ENCODE data around the gene MAP1LC3B. TPM values are rescaled to one million over a fixed set of nuclear protein-coding genes. Genes with fewer than 3 reads are reported as not detected.

MAP1LC3B gene
- 100 to 1,000 TPM; 175 to 297 (median 190) TPM for polyA plus RNA-seq

GRCh38 chr16:87391950-87392820 lies at the start of gene MAP1LC3B:
Gene MAP1LC3B (plus strand): TSS chr16:87392336. CDS start chr16:87392428, 92 bp downstream.
- peak within 1 kb of the TSS; percentile 90 to 95 (median 90) for H3K4me3 Mint-ChIP-seq
- DNase-seq = peak; percentile 100
- peak within 1 kb of the TSS; percentile 92 to 97 (median 95) for H3K27ac Mint-ChIP-seq
- peaks cover 7 to 26% (median 10%) of the 10 kb centered on the region in 3 donors for H3K27me3 Mint-ChIP-seq (ENCODE audit: low read depth in 3 of 3)
- H3K9me3 Mint-ChIP-seq = no peaks in the 10 kb centered on the region
- H3K36me3 Mint-ChIP-seq = no peaks in the 10 kb centered on the region
- H3K4me1 Mint-ChIP-seq = peaks cover 57 to 63% of the 10 kb centered on the region in 2 donors

- no peak for DNase-seq
- Mint-ChIP-seq H3K9me3 (no peaks in the 10 kb centered on the region), H3K27me3 (ENCODE audit: low read depth in 3 of 3) (peaks cover 0 to 8% (median 2%) of the 10 kb centered on the region in 3 donors), H3K27ac (peak overlapping the region in 1 of 6 donors; percentile 29), H3K4me1 (peaks cover 11 to 12% of the 10 kb centered on the region in 2 donors), H3K36me3 (peaks cover 3 to 21% (median 13%) of the 10 kb centered on the region in 3 donors), H3K4me3 (no peak overlapping the region)
Observed at GRCh38 chr16:87342504-87342903, 49.6 kb upstream of the MAP1LC3B start.

GRCh38 chr16:87342978-87343752 lies 49.0 kb upstream of the MAP1LC3B start:
- Mint-ChIP-seq H3K36me3 (peaks cover 0 to 21% (median 13%) of the 10 kb centered on the region in 3 donors), H3K27ac (peak overlapping the region in 1 of 6 donors; percentile 29), H3K9me3 (no peaks in the 10 kb centered on the region), H3K4me3 (no peak overlapping the region), H3K4me1 (peaks cover 10 to 11% of the 10 kb centered on the region in 2 donors), H3K27me3 (ENCODE audit: low read depth in 3 of 3) (peaks cover 0 to 8% (median 2%) of the 10 kb centered on the region in 3 donors)
- no peak for DNase-seq

GRCh38 chr16:87343753-87344050 lies 48.4 kb upstream of the MAP1LC3B start:
- Mint-ChIP-seq H3K4me1 (peaks cover 10 to 11% of the 10 kb centered on the region in 2 donors), H3K27me3 (ENCODE audit: low read depth in 3 of 3) (peaks cover 0 to 6% (median 2%) of the 10 kb centered on the region in 3 donors), H3K27ac (peak overlapping the region in 4 of 6 donors; percentile 20 to 65 (median 42)), H3K36me3 (peaks cover 0 to 20% (median 12%) of the 10 kb centered on the region in 3 donors), H3K4me3 (peak overlapping the region in 2 of 5 donors; percentile 32 to 40), H3K9me3 (no peaks in the 10 kb centered on the region)
- DNase-seq = no peak

- H3K36me3 Mint-ChIP-seq = peaks cover 0 to 14% (median 8%) of the 10 kb centered on the region in 3 donors
- peak overlapping the region in 2 of 5 donors; percentile 32 to 40 for H3K4me3 Mint-ChIP-seq
- DNase-seq = no peak
- peak overlapping the region in 3 of 6 donors; percentile 37 to 65 (median 56) for H3K27ac Mint-ChIP-seq
- H3K9me3 Mint-ChIP-seq = no peaks in the 10 kb centered on the region
- H3K4me1 Mint-ChIP-seq = peaks cover 9 to 10% of the 10 kb centered on the region in 2 donors
- H3K27me3 Mint-ChIP-seq (ENCODE audit: low read depth in 3 of 3) = peaks cover 0 to 4% (median 2%) of the 10 kb centered on the region in 3 donors
Observed at GRCh38 chr16:87344165-87344930, 47.8 kb upstream of the MAP1LC3B start.

GRCh38 chr16:87344931-87345631 lies 47.1 kb upstream of the MAP1LC3B start:
- Mint-ChIP-seq H3K9me3 (no peaks in the 10 kb centered on the region), H3K27ac (peak overlapping the region; percentile 55 to 96 (median 90)), H3K27me3 (ENCODE audit: low read depth in 3 of 3) (peaks cover 0 to 2% (median 2%) of the 10 kb centered on the region in 3 donors), H3K4me3 (peak overlapping the region in 4 of 5 donors; percentile 65 to 82 (median 71)), H3K4me1 (peaks cover 9 to 10% of the 10 kb centered on the region in 2 donors), H3K36me3 (peaks cover 0 to 13% (median 8%) of the 10 kb centered on the region in 3 donors)
- DNase-seq = peak; percentile 42 to 48 (median 43)

- H3K36me3 Mint-ChIP-seq = peaks cover 0 to 13% (median 8%) of the 10 kb centered on the region in 3 donors
- no peaks in the 10 kb centered on the region for H3K9me3 Mint-ChIP-seq
- peak overlapping the region; percentile 44 to 96 (median 90) for H3K27ac Mint-ChIP-seq
- DNase-seq = no peak
- peak overlapping the region in 3 of 5 donors; percentile 65 to 82 (median 72) for H3K4me3 Mint-ChIP-seq
- H3K27me3 Mint-ChIP-seq (ENCODE audit: low read depth in 3 of 3) = peaks cover 0 to 2% (median 2%) of the 10 kb centered on the region in 3 donors
- peaks cover 6 to 10% of the 10 kb centered on the region in 2 donors for H3K4me1 Mint-ChIP-seq
Observed at GRCh38 chr16:87345726-87346424, 46.3 kb upstream of the MAP1LC3B start.

GRCh38 chr16:87346517-87347060 lies 45.5 kb upstream of the MAP1LC3B start:
- Mint-ChIP-seq H3K9me3 (no peaks in the 10 kb centered on the region), H3K4me1 (peaks cover 6 to 10% of the 10 kb centered on the region in 2 donors), H3K27ac (peak overlapping the region in 1 of 6 donors; percentile 5), H3K36me3 (peaks cover 0 to 13% (median 5%) of the 10 kb centered on the region in 3 donors), H3K27me3 (ENCODE audit: low read depth in 3 of 3) (peaks cover 0 to 2% (median 2%) of the 10 kb centered on the region in 3 donors), H3K4me3 (no peak overlapping the region)
- DNase-seq = no peak

- Mint-ChIP-seq H3K4me1 (peaks cover 6 to 10% of the 10 kb centered on the region in 2 donors), H3K9me3 (no peaks in the 10 kb centered on the region), H3K27ac (no peak overlapping the region), H3K27me3 (ENCODE audit: low read depth in 3 of 3) (peaks cover 0 to 2% (median 2%) of the 10 kb centered on the region in 3 donors), H3K36me3 (peaks cover 0 to 10% (median 5%) of the 10 kb centered on the region in 3 donors), H3K4me3 (no peak overlapping the region)
- no peak for DNase-seq
Observed at GRCh38 chr16:87347932-87348615, 44.1 kb upstream of the MAP1LC3B start.

- Mint-ChIP-seq H3K9me3 (no peaks in the 10 kb centered on the region), H3K4me3 (no peak overlapping the region), H3K36me3 (peaks cover 0 to 10% (median 5%) of the 10 kb centered on the region in 3 donors), H3K4me1 (peaks cover 7 to 10% of the 10 kb centered on the region in 2 donors), H3K27ac (no peak overlapping the region), H3K27me3 (ENCODE audit: low read depth in 3 of 3) (peaks cover 0 to 2% (median 2%) of the 10 kb centered on the region in 3 donors)
- no peak for DNase-seq
Observed at GRCh38 chr16:87348616-87349157, 43.4 kb upstream of the MAP1LC3B start.

GRCh38 chr16:87350031-87350430 lies 42.1 kb upstream of the MAP1LC3B start:
- Mint-ChIP-seq H3K27ac (peak overlapping the region in 1 of 6 donors; percentile 58), H3K4me3 (no peak overlapping the region), H3K4me1 (peaks cover 5 to 9% of the 10 kb centered on the region in 2 donors), H3K27me3 (ENCODE audit: low read depth in 3 of 3) (peaks cover 0 to 2% (median 2%) of the 10 kb centered on the region in 3 donors), H3K9me3 (no peaks in the 10 kb centered on the region), H3K36me3 (peaks cover 0 to 6% (median 5%) of the 10 kb centered on the region in 3 donors)
- DNase-seq = no peak

Measured in immature natural killer cell (primary cell).